ENCODE data around the gene GAS7. TPM values are rescaled to one million over a fixed set of nuclear protein-coding genes. Genes with fewer than 3 reads are reported as not detected.

Gene GAS7
- total and polyA plus RNA-seq, 10 of the 15 experiments (the other 5 are each of a cell fraction or from before 2014, with no cell fraction given): 2.3 to 53.4 (median 24.0) TPM

GRCh38 chr17:10013365-10014112, 184.9 kb downstream of the GAS7 start (continued):
- 0 out of 4 replicates have a peak, but pooled peaks have one; percentile 5 to 10 for TF ChIP-seq BHLHE40 (IDR thresholded peaks at IDR 0.05; ENCODE audit: borderline replicate concordance in 1 of 2, low read depth in 2 of 2, low read length in 1 of 2)
- TF ChIP-seq GABPA (IDR thresholded peaks at IDR 0.05; ENCODE audit: low read depth): no peak
- no peak for TF ChIP-seq PRDM15 (CRISPR knock-in tag; IDR thresholded peaks at IDR 0.05)
- TF ChIP-seq ZNF217 (IDR thresholded peaks at IDR 0.05): no peak
- TF ChIP-seq CBFB (IDR thresholded peaks at IDR 0.05; ENCODE audit: low read depth): 0 out of 2 replicates have a peak, but pooled peaks have one; percentile 18
- no peak for TF ChIP-seq BRCA1 (IDR thresholded peaks at IDR 0.05; ENCODE audit: low read depth, low read length)
- TF ChIP-seq, protein P1, sequence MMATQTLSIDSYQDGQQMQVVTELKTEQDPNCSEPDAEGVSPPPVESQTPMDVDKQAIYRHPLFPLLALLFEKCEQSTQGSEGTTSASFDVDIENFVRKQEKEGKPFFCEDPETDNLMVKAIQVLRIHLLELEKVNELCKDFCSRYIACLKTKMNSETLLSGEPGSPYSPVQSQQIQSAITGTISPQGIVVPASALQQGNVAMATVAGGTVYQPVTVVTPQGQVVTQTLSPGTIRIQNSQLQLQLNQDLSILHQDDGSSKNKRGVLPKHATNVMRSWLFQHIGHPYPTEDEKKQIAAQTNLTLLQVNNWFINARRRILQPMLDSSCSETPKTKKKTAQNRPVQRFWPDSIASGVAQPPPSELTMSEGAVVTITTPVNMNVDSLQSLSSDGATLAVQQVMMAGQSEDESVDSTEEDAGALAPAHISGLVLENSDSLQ (IDR thresholded peaks at IDR 0.05): no peak
- TF ChIP-seq MTA2 (IDR thresholded peaks at IDR 0.05; ENCODE audit: low read depth): peak; percentile 31; the same call in 1 of the 2 replicates
- 0 out of 2 replicates have a peak, but pooled peaks have one; percentile 29 for TF ChIP-seq MYB (IDR thresholded peaks at IDR 0.05; ENCODE audit: borderline replicate concordance, low read depth, low read length)
- no peak for TF ChIP-seq ZNF24 (IDR thresholded peaks at IDR 0.05)
- TF ChIP-seq CREB1 (IDR thresholded peaks at IDR 0.05; ENCODE audit: low read depth): no peak
- no peak for TF ChIP-seq POU2F2 (IDR thresholded peaks at IDR 0.05; ENCODE audit: borderline replicate concordance, low read depth, low read length)
- TF ChIP-seq DPF2 (IDR thresholded peaks at IDR 0.05): 0 out of 2 replicates have a peak, but pooled peaks have one; percentile 58
- TF ChIP-seq NFIC (IDR thresholded peaks at IDR 0.05; ENCODE audit: low read depth, low read length): peak; percentile 67; the same call in 1 of the 2 replicates
- no peak for TF ChIP-seq SKIL (IDR thresholded peaks at IDR 0.05; ENCODE audit: low read depth, poor library complexity, severe bottlenecking)
- peak; percentile 34; the same call in 1 of the 2 replicates for TF ChIP-seq CREM (IDR thresholded peaks at IDR 0.05; ENCODE audit: low read depth)
- TF ChIP-seq HCFC1 (IDR thresholded peaks at IDR 0.05; ENCODE audit: low read length): no peak
- peak; percentile 86 for TF ChIP-seq RUNX3 (IDR thresholded peaks at IDR 0.05; ENCODE audit: low read length)
- TF ChIP-seq MXI1 (IDR thresholded peaks at IDR 0.05; ENCODE audit: low read depth, low read length): 0 out of 2 replicates have a peak, but pooled peaks have one; percentile 21
- TF ChIP-seq SMARCA5 (IDR thresholded peaks at IDR 0.05): no peak
